ENCODE results near the gene IL1RAPL1.

GRCh38 chrX:28850955-28851354 lies 263.7 kb downstream of the IL1RAPL1 start:
- TF ChIP-seq SMC3 (IDR thresholded peaks at IDR 0.05; ENCODE audit: low read depth, low read length): no peak
- no peak for TF ChIP-seq RAD21 (IDR thresholded peaks at IDR 0.05; ENCODE audit: low read length)
- no peak for TF ChIP-seq YY1 (IDR thresholded peaks at IDR 0.05; ENCODE audit: low read depth)
- no peak for TF ChIP-seq CTCF (IDR thresholded peaks at IDR 0.05)

Measured in SK-N-SH (cell line).